Uterus (tissue), 4 donors: ENCODE results near the gene SCN5A. TPM values are rescaled to one million over a fixed set of nuclear protein-coding genes. Genes with fewer than 3 reads are reported as not detected.

ENCODE experiments used
- DNase-seq, 2 donors: peaks; one replicate each; pipeline ENCODE4 v3.0.0-alpha.2; 2019 to 2020
- H3K27ac ChIP-seq, 2 donors: fragments of 200-600 bp; sonication (generic); 1 replicate in 1 of 2; 2 replicates in 1 of 2; pipeline ENCODE4 v1.5.1; 2016 to 2018
- H3K27me3 ChIP-seq, 2 donors: fragments of 200-600 bp; sonication (generic); one replicate each; pipeline ENCODE4 v1.5.1; 2018 to 2019; ENCODE audit warnings: control low read depth in 1 of 2
- H3K36me3 ChIP-seq, 2 donors: fragments of 200-600 bp; sonication (generic); one replicate each; pipeline ENCODE4 v1.5.1; 2019; ENCODE audit warnings: control low read depth in 1 of 2
- H3K4me1 ChIP-seq, 2 donors: fragments of 200-600 bp; sonication (generic); one replicate each; pipeline ENCODE4 v1.5.1; 2018 to 2019; ENCODE audit warnings: control low read depth in 1 of 2
- H3K4me3 ChIP-seq, 2 donors: fragments of 200-600 bp; sonication (generic); 1 replicate in 1 of 2; 2 replicates in 1 of 2; pipeline ENCODE4 v1.5.1; 2018 to 2019; ENCODE audit warnings: mild to moderate bottlenecking in 1 of 2
- H3K9me3 ChIP-seq, 2 donors: fragments of 200-600 bp; sonication (generic); one replicate each; pipeline ENCODE4 v1.5.1; 2019; ENCODE audit warnings: control low read depth in 1 of 2
- CTCF ChIP-seq, 4 experiments: fragments of 200-600 bp in 2 of 4; fragments of 450-650 bp in 2 of 4; sonication (generic) in 2 of 4; IDR thresholded peaks; one replicate each; pipeline ENCODE4 v1.5.1; 2016 to 2019; ENCODE audit warnings: antibody characterized with exemption in 4 of 4, mild to moderate bottlenecking in 2 of 4, moderate library complexity in 1 of 4
- POLR2A ChIP-seq, 2 donors: fragments of 450-650 bp; IDR thresholded peaks; one replicate each; pipeline ENCODE4 v1.6.1; 2016; ENCODE audit warnings: antibody characterized with exemption in 2 of 2, mild to moderate bottlenecking in 1 of 2, moderate library complexity in 1 of 2
- intact Hi-C: fragments of 100-400 bp; cut with DNase I; formaldehyde crosslinking; loops from one replicate; pipeline ENCODE4 v1.15.1; 2023; ENCODE audit warnings: low total_unique reads
- total RNA-seq, 4 donors: library from RNA; depleted of rRNA in 3 of 4; stranded (reverse); fragments of >200 nt in 3 of 4; gene quantifications; one replicate each; pipeline versions ENCODE4 v1.1.0 to v1.2.4, GENCODE V29; 2014 to 2023
- donor health status: DM: yes; HTN: yes; CAD: no.

Gene SCN5A
- total RNA-seq, 4 donors from 2014 or later = under 0.01 to 3.2 (median 1.6) TPM; not detected in 1

DNA sequence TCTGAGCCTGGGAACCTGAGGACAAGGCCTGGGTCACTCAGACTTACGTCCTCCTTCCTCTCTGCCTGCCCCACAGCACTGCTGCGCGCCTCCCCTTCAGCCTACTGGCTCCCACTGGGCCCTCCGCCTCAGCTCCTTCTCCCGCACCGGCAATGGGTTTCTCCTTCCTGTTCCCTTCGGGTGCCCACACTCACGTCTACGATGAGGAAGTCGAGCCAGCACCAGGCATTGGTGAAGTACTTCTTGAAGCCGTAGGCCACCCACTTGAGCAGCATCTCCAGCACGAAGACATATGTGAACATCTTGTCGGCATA lies 83.3 kb downstream of the SCN5A start:
- Histone ChIP-seq H3K27ac (no peak overlapping the region), H3K4me1 (no peaks in the 10 kb centered on the region), H3K9me3 (no peaks in the 10 kb centered on the region), H3K36me3 (no peaks in the 10 kb centered on the region), H3K4me3 (no peak overlapping the region), H3K27me3 (no peaks in the 10 kb centered on the region)
- no peak for DNase-seq
- intact Hi-C loops = no loop called here
- TF ChIP-seq CTCF (IDR thresholded peaks at IDR 0.05) (no peak), POLR2A (IDR thresholded peaks at IDR 0.05) (no peak)

DNA sequence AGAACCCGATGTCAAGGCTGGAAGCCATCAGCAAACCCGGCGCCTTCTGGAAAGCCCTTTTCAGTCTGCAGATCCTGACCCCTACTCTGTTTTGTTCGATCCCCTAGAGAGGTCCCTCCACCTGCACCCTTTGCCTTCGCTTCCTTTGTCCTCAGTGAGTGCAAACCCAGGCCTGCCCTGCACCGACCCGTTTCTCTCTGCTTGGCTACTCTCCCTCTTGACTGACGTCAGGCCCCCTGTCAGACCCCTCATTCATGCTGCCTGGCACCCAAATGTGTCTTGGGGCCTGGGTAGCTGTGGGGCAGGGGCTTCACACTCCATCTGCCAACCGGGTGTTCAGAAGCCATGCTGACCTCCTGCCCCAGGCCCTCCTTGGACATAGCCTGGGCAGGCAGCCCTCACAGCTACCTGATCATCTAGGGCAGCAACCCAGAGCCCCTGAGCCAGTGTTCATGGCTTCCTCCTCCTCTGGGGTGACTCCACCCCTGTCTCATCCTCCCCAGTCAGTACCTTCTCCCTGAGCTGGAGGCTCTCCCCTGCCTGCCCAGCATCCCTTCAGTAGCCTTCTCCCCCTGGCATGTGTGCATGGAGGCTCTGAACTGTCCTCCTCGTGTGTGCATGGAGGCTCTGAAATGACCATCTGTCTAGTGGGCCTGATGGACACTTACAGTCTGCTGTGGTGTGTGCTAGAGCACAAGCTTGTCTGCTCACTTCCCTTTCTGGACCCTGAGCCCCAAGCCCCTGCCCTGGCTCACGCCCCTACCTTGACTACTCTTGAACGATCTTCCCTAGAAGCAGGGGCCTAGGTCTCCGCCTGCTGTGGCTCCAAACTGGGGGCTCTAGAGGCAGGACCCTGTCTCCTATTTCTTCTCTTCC lies 83.9 kb downstream of the SCN5A start:
- Histone ChIP-seq H3K4me3 (no peak overlapping the region), H3K27ac (no peak overlapping the region), H3K27me3 (no peaks in the 10 kb centered on the region), H3K36me3 (no peaks in the 10 kb centered on the region), H3K4me1 (no peaks in the 10 kb centered on the region), H3K9me3 (no peaks in the 10 kb centered on the region)
- TF ChIP-seq CTCF (IDR thresholded peaks at IDR 0.05) = no peak
- no peak for TF ChIP-seq POLR2A (IDR thresholded peaks at IDR 0.05)
- intact Hi-C loops = no loop called here
- no peak for DNase-seq

DNA sequence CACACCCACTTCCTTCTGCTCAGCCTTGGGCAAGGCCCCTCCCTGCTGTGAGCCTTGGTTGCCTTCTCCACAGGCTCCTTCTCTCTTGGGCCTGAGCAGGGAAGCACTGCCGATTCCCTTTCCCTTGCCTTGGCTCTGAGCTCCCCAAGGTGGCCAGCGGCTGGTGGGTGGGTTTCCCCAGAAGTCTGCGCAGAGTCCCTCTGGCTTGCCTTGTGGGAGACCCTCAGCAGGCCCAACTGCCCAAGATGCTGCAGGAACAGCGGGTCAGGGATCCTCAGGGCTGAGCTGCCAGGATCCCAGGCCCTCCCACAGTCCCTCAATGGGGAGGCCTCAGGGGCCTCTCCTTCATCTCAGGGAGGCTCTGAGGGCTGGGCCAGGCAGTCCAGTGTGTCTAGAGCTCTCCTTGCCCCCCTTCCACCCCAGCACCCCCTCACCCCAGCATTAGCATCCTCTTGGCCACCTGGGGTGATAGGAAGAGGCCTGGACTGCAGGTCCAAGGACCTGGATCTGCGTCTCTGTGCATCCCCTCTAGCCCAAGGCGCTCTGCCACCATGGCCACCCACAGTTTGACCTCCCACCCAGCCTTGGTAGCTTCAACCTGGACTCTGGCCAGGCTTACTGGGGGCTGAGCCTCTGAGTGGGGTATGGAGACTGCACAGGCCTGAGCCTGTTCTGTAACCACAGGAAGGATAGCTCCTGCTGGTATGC lies 84.7 kb downstream of the SCN5A start:
- no peak for TF ChIP-seq CTCF (IDR thresholded peaks at IDR 0.05)
- no peak for TF ChIP-seq POLR2A (IDR thresholded peaks at IDR 0.05)
- DNase-seq = no peak
- intact Hi-C loops = no loop called here
- Histone ChIP-seq H3K27ac (no peak overlapping the region), H3K4me1 (no peaks in the 10 kb centered on the region), H3K36me3 (no peaks in the 10 kb centered on the region), H3K27me3 (no peaks in the 10 kb centered on the region), H3K9me3 (no peaks in the 10 kb centered on the region), H3K4me3 (no peak overlapping the region)

GRCh38 chr3:38563886-38564270 lies 85.6 kb downstream of the SCN5A start:
- Histone ChIP-seq H3K27ac (no peak overlapping the region), H3K4me1 (no peaks in the 10 kb centered on the region), H3K4me3 (no peak overlapping the region), H3K36me3 (no peaks in the 10 kb centered on the region), H3K9me3 (no peaks in the 10 kb centered on the region), H3K27me3 (no peaks in the 10 kb centered on the region)
- DNase-seq = no peak
- TF ChIP-seq POLR2A (IDR thresholded peaks at IDR 0.05) = no peak
- no peak for TF ChIP-seq CTCF (IDR thresholded peaks at IDR 0.05)
- intact Hi-C loops = no loop called here
